ENCODE measurements around the gene KAZN. TPM values are rescaled to one million over a fixed set of nuclear protein-coding genes. Genes with fewer than 3 reads are reported as not detected.

The KAZN gene
- polyA plus RNA-seq, 2 of the 4 experiments (the other 2 are of a cell fraction) = 1.3 to 1.9 TPM

DNA sequence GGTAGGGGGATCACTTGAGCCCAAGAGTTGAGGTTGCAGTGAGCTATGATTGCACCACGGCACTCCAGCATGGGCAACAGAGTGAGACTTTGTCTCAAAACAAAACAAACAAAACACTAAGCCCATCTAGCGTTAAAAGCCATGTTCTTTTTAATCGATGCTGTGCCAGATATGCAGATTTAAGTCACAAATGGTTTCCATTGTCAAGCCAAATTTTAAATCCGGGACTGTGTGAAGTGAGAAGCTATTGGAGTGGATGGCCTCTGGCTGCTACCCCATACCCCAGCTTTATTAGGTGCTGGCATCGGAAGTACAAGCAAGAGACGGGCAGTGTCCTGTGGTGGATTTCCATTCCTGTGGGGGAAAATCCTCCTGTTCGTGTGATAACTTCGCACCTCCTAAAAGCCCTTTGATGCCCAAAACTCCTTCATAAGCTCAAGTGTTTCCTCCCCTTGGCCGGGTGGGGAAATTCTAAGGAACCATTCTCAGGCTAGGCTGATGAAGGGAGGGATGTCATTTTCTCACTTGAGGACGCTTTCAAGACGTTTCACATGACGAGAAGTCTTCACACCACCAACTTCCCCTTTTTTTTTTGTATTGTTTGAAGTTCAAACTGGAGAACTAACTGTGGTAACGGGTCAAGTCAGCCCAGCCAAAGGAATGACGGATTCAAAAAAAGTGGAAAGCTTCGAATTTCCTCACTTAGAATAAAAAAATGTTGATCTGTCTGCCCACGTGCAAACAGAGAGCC, 140.8 kb downstream of the KAZN start:
- Histone ChIP-seq H3K4me3 (no peak overlapping the region), H3K9me3 (no peaks in the 10 kb centered on the region), H3K4me1 (peaks cover 25% of the 10 kb centered on the region), H3K4me2 (no peak overlapping the region), H3K27ac (no peak overlapping the region)
- 87% methylated on average over 16 of the region's 16 CpGs for WGBS (ENCODE audit: missing lambda C conversion rate)
- ChIA-PET CTCF (no interaction called here), POLR2A (no interaction called here)
- FAIRE-seq (no peak), ATAC-seq (no peak), DNase-seq (ENCODE audit: low read depth in 1 of 2, low spot score in 1 of 2) (no peak)
- no peak for TF ChIP-seq EHMT2 (IDR thresholded peaks at IDR 0.05; ENCODE audit: low read depth)
- TF ChIP-seq RARB (CRISPR knock-in tag; IDR thresholded peaks at IDR 0.05) = no peak
- TF ChIP-seq, protein P1, sequence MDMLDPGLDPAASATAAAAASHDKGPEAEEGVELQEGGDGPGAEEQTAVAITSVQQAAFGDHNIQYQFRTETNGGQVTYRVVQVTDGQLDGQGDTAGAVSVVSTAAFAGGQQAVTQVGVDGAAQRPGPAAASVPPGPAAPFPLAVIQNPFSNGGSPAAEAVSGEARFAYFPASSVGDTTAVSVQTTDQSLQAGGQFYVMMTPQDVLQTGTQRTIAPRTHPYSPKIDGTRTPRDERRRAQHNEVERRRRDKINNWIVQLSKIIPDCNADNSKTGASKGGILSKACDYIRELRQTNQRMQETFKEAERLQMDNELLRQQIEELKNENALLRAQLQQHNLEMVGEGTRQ (IDR thresholded peaks at IDR 0.05) = no peak
- TF ChIP-seq HMGXB4 (CRISPR knock-in tag; IDR thresholded peaks at IDR 0.05; ENCODE audit: borderline replicate concordance) = no peak
- no peak for TF ChIP-seq CBX2 (IDR thresholded peaks at IDR 0.05; ENCODE audit: borderline replicate concordance, low read depth)
- TF ChIP-seq EHF (CRISPR knock-in tag; IDR thresholded peaks at IDR 0.05) = no peak
- no peak for TF ChIP-seq HEYL (CRISPR knock-in tag; IDR thresholded peaks at IDR 0.05)
- no peak for TF ChIP-seq NPAS2 (CRISPR knock-in tag; IDR thresholded peaks at IDR 0.05; ENCODE audit: borderline replicate concordance)
- TF ChIP-seq JUN (IDR thresholded peaks at IDR 0.05) = no peak
- TF ChIP-seq E2F6 (IDR thresholded peaks at IDR 0.05; ENCODE audit: borderline replicate concordance, low read depth) = no peak
- TF ChIP-seq ZSCAN20 (CRISPR knock-in tag; IDR thresholded peaks at IDR 0.05) = no peak
- no peak for TF ChIP-seq SMC3 (IDR thresholded peaks at IDR 0.05)
- no peak for TF ChIP-seq NFE2L2 (conservative IDR thresholded peaks at IDR 0.05; ENCODE audit: low read length)
- no peak for TF ChIP-seq ATOH8 (CRISPR knock-in tag; IDR thresholded peaks at IDR 0.05; ENCODE audit: low read depth)
- no peak for TF ChIP-seq RFX5 (IDR thresholded peaks at IDR 0.05)
- TF ChIP-seq RCOR1 (IDR thresholded peaks at IDR 0.05; ENCODE audit: low read depth, low read length) = no peak
- TF ChIP-seq TP53 (CRISPR knock-in tag; IDR thresholded peaks at IDR 0.05) = no peak
- no peak for TF ChIP-seq SREBF2 (IDR thresholded peaks at IDR 0.05)
- no peak for TF ChIP-seq MAFK (IDR thresholded peaks at IDR 0.05; ENCODE audit: partially characterized antibody)
- no peak for TF ChIP-seq HOXB13 (CRISPR knock-in tag; IDR thresholded peaks at IDR 0.05; ENCODE audit: low read depth)

GRCh38 chr1:14740016-14740415, 141.5 kb downstream of the KAZN start:
- Histone ChIP-seq H3K4me1 (peaks cover 25% of the 10 kb centered on the region), H3K4me3 (no peak overlapping the region), H3K4me2 (no peak overlapping the region), H3K27ac (0 out of 6 replicates have a peak overlapping the region, but pooled peaks of 1 of the 2 experiments have one; percentile 18), H3K9me3 (no peaks in the 10 kb centered on the region)
- CTCF ChIA-PET = no interaction called here
- FAIRE-seq (no peak), DNase-seq (ENCODE audit: low read depth in 1 of 2, low spot score in 1 of 2) (no peak), ATAC-seq (no peak)
- POLR2A ChIA-PET = no interaction called here
- 91% methylated on average over 8 of the region's 8 CpGs for WGBS (ENCODE audit: missing lambda C conversion rate)
- no peak for TF ChIP-seq ATOH8 (CRISPR knock-in tag; IDR thresholded peaks at IDR 0.05; ENCODE audit: low read depth)
- no peak for TF ChIP-seq HOXB13 (CRISPR knock-in tag; IDR thresholded peaks at IDR 0.05; ENCODE audit: low read depth)
- TF ChIP-seq EHF (CRISPR knock-in tag; IDR thresholded peaks at IDR 0.05) = no peak
- no peak for TF ChIP-seq BHLHE40 (IDR thresholded peaks at IDR 0.05; ENCODE audit: low read depth, low read length)
- no peak for TF ChIP-seq FOSB (CRISPR knock-in tag; IDR thresholded peaks at IDR 0.05)
- TF ChIP-seq HMGXB4 (CRISPR knock-in tag; IDR thresholded peaks at IDR 0.05; ENCODE audit: borderline replicate concordance) = no peak
- TF ChIP-seq JUNB (IDR thresholded peaks at IDR 0.05) = no peak
- no peak for TF ChIP-seq ZNF302 (CRISPR knock-in tag; IDR thresholded peaks at IDR 0.05)
- no peak for TF ChIP-seq PHF8 (IDR thresholded peaks at IDR 0.05; ENCODE audit: borderline replicate concordance, low read depth)
- TF ChIP-seq NR3C1 (IDR thresholded peaks at IDR 0.05) = no peak
- no peak for TF ChIP-seq FOSL2 (IDR thresholded peaks at IDR 0.05)
- TF ChIP-seq FOSL2 (CRISPR knock-in tag; IDR thresholded peaks at IDR 0.05) = no peak
- no peak for TF ChIP-seq CHD2 (IDR thresholded peaks at IDR 0.05; ENCODE audit: low read length, partially characterized antibody)
- no peak for TF ChIP-seq E2F6 (IDR thresholded peaks at IDR 0.05; ENCODE audit: borderline replicate concordance, low read depth)
- no peak for TF ChIP-seq MAZ (IDR thresholded peaks at IDR 0.05; ENCODE audit: borderline replicate concordance, low read depth, low read length)
- no peak for TF ChIP-seq HOXA7 (CRISPR knock-in tag; IDR thresholded peaks at IDR 0.05)

Data from A549 (cell line).